ENCODE data around the gene MED26. TPM values are rescaled to one million over a fixed set of nuclear protein-coding genes. Genes with fewer than 3 reads are reported as not detected.
"Not testable (repeated sequence)": the region's sequence is repeated elsewhere in the genome, so short reads cannot be mapped to it uniquely, and the experiment has no call there.

The MED26 gene
- total RNA-seq (2021; fragmentation: NEBNext Ultra II Directional; extraction: Animal tissue kit (Norgen Biotek cat#: 25700)): 1 to 10 TPM; 7.9 to 9.9 (median 8.8) TPM
- long read RNA-seq, partial matches to known transcripts: 0 of 2 reads
- long read RNA-seq, other reads (novel, unspliced or antisense): 0 of 2 reads

DNA sequence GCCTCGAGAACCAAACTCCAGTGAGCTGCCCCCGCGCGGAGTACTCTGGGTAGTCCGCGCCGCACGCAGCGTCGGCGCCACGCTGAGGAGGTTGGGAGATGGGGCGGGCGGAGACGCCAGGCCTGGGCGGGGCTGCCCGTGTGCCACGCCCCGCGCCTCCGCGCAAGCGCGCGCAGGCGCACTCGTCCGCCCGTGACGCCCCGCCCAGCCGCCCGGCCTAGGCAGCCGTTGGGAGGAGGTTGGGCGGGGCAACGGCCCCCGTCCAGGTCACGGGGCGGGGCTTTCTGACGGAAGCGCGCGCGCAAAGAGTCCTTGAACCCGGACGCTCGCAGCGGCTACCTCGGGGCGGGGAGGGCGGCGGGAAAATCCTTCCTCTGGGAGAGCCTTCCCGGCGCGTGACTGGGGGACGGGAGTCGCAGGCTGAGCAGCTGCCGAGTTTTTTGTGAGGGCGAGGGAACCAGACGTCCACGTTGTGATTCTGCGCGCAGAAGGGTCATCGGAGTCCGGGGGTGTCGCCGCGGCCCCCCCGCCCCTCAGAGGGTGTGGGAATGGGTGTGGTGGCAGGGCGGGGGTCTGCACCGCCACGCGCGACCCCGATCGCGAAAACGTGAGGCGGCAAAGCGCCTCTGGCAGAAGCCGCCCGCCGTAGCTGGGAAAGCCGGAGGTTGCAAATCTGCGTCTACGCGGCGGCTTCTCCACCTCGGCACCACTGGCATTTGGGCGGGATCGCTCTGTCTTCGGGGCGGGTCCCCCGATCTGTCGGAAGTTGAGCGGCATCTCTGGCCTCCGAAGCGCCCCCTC is at the start of gene MED26:
MED26 (minus strand) TSS at position 22 of the 801 bp plus-strand sequence. CDS start 261 bp downstream, outside the sequence.
- Mint-ChIP-seq H3K4me1 (ENCODE audit: low read depth) (peaks cover 29% of the 10 kb centered on the region), H3K36me3 (ENCODE audit: low read depth) (peaks cover 28% of the 10 kb centered on the region)

DNA sequence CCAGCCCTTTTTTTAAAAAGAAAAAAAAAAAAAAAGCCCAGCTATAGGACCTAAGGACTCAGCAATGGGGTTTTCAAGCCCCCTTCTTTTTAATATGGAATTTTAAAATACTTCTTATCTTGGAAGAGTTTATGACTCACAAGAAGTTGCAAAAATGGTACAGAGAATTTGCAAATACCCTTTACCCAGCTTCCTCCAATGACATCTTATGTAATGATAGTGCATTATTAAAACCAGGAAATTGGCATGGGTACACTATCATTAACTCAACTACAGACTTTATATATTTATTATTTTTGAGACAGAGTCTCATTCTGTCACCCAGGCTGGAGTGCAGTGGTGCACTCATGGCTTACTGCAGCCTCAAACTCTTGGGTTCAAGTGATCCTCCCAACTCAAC is 49.1 kb upstream of the MED26 start:
- H3K9me3 Mint-ChIP-seq: peaks cover 6% of the 10 kb centered on the region; the same call in 1 of the 2 replicates
- TF ChIP-seq, protein P1, sequence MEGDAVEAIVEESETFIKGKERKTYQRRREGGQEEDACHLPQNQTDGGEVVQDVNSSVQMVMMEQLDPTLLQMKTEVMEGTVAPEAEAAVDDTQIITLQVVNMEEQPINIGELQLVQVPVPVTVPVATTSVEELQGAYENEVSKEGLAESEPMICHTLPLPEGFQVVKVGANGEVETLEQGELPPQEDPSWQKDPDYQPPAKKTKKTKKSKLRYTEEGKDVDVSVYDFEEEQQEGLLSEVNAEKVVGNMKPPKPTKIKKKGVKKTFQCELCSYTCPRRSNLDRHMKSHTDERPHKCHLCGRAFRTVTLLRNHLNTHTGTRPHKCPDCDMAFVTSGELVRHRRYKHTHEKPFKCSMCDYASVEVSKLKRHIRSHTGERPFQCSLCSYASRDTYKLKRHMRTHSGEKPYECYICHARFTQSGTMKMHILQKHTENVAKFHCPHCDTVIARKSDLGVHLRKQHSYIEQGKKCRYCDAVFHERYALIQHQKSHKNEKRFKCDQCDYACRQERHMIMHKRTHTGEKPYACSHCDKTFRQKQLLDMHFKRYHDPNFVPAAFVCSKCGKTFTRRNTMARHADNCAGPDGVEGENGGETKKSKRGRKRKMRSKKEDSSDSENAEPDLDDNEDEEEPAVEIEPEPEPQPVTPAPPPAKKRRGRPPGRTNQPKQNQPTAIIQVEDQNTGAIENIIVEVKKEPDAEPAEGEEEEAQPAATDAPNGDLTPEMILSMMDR (IDR thresholded peaks at IDR 0.05): no peak
- DNase-seq: no peak
- peaks cover 5% of the 10 kb centered on the region; the same call in 1 of the 2 replicates for H3K36me3 Mint-ChIP-seq (ENCODE audit: low read depth)
- no peak overlapping the region for H3K27ac Mint-ChIP-seq
- no peak overlapping the region for H3K4me3 Mint-ChIP-seq
- H3K4me1 Mint-ChIP-seq (ENCODE audit: low read depth): no peaks in the 10 kb centered on the region
- H3K27me3 Mint-ChIP-seq (ENCODE audit: insufficient read depth): no peaks in the 10 kb centered on the region; the same call in none of the 2 replicates

More for the DNA sequence above, at the start of gene MED26:
- Mint-ChIP-seq H3K9me3 (no peaks in the 10 kb centered on the region), H3K27me3 (ENCODE audit: insufficient read depth) (peaks cover 5% of the 10 kb centered on the region), H3K4me3 (peak within 1 kb of the TSS; percentile 96), H3K27ac (peak within 1 kb of the TSS; percentile 94)
- TF ChIP-seq, protein P1 (IDR thresholded peaks at IDR 0.05): peak; percentile 26; the same call in 1 of the 2 replicates
- peak; percentile 90 for DNase-seq

GRCh38 chr19:16676101-16676798 is 48.2 kb upstream of the MED26 start:
- DNase-seq: no peak
- H3K27ac Mint-ChIP-seq: no peak overlapping the region
- no peak overlapping the region for H3K4me3 Mint-ChIP-seq
- TF ChIP-seq, protein P1 (IDR thresholded peaks at IDR 0.05): no peak
- no peaks in the 10 kb centered on the region; the same call in none of the 2 replicates for H3K27me3 Mint-ChIP-seq (ENCODE audit: insufficient read depth)
- peaks cover under 1% of the 10 kb centered on the region; the same call in 1 of the 2 replicates for H3K9me3 Mint-ChIP-seq
- H3K4me1 Mint-ChIP-seq (ENCODE audit: low read depth): no peaks in the 10 kb centered on the region
- peaks cover 5% of the 10 kb centered on the region; the same call in 1 of the 2 replicates for H3K36me3 Mint-ChIP-seq (ENCODE audit: low read depth)

GRCh38 chr19:16673839-16674238 is 45.8 kb upstream of the MED26 start:
- not testable (repeated sequence) for H3K27me3 Mint-ChIP-seq (ENCODE audit: insufficient read depth); DNase-seq; H3K4me3 Mint-ChIP-seq; H3K27ac Mint-ChIP-seq; H3K36me3 Mint-ChIP-seq (ENCODE audit: low read depth); H3K4me1 Mint-ChIP-seq (ENCODE audit: low read depth); H3K9me3 Mint-ChIP-seq

DNA sequence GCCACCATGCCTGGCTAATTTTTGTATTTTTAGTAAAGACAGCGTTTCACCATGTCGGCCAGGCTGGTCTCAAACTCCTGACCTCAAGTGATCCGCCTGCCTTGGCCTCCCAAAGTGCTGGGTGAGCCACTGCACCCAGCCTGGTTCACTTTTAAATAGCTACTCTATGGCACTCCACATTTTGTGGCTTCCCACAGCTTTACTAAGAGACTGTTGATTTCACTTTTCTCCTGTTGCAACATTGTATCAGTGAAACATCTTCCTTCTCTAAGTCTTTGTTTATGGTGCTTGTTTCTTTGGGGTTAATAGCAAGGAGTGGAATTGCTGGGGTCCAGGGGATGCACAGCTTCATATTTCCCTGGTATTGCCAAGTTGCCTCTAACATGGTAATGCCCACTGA is 45.2 kb upstream of the MED26 start:
- Mint-ChIP-seq H3K4me3 (no peak overlapping the region), H3K36me3 (ENCODE audit: low read depth) (no peaks in the 10 kb centered on the region), H3K27ac (no peak overlapping the region), H3K4me1 (ENCODE audit: low read depth) (no peaks in the 10 kb centered on the region), H3K27me3 (ENCODE audit: insufficient read depth) (peaks cover 3% of the 10 kb centered on the region), H3K9me3 (no peaks in the 10 kb centered on the region)
- no peak for DNase-seq
- TF ChIP-seq, protein P1 (IDR thresholded peaks at IDR 0.05): no peak
